T47D (cell line): ENCODE measurements around the gene ORC2.

Experiments used
- DNase-seq, 2 experiments: peaks; one replicate each; pipeline versions ENCODE4 v3.0.0 to v3.0.0-alpha.2; 2011 to 2012; ENCODE audit warnings: low read depth in 1 of 2, low spot score in 1 of 2
- JUND ChIP-seq: IDR thresholded peaks from 2 replicates; pipeline ENCODE4 v1.6.1; 2012; ENCODE audit warnings: low read depth
- in situ Hi-C: cut with HindIII; loops from 2 replicates; pipeline ENCODE4 v1.10.0; 2016; ENCODE audit warnings: low sequenced_read_pairs, low pct_unique_long_range_greater_than_20kb

The ORC2 gene

GRCh38 chr2:200869014-200869413, 94.4 kb downstream of the ORC2 start:
- in situ Hi-C loops: no loop called here
- no peak for DNase-seq
- no peak for TF ChIP-seq JUND

DNA sequence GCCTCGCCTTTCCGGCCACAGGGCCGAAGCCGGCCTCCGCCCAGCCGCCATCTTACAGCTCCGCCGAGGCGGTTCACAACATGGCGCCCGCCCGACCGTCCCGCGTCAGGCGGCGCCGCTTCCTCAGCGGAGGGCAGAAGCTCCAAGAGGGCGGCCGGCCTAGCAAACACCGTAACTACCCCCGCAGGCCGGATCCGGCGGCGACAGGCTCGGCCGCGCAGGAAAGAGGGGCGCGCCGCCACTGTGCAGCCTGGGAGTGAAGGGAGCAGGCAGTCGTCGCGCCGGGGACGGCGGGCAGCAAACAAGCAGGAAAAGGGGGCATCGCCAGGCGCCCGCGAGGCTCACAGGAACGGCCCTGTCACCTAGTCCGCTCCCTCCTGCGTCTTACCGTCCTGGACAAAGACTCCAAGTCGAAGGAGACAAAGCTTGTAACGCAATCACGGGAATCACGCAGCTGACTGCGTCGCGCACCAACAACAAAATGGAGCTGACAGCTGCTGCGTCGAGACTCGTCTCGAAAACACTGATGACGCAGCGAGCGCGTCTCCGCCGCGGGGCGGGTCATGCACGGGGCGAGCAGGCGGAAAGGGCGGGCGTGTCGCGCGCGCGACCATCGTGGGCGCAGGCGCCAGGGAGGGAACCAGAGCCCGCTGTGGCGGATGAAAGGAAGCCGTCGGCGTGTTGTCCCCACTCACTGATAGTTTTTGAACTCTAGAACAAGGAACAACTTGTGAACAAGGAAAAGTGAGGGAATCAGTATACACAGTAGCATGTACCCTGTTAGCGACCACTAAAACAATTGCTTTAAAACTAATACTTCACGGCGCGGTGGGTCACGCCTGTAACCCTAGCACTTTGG, 99.1 kb downstream of the ORC2 start, which contains the start of gene CLK1:
CLK1 (minus strand) TSS at position 483 of the 859 bp plus-strand sequence. CDS start 2,796 bp downstream, outside the sequence.
- in situ Hi-C loops: no loop called here
- peak; percentile 66 to 91 for DNase-seq

DNA sequence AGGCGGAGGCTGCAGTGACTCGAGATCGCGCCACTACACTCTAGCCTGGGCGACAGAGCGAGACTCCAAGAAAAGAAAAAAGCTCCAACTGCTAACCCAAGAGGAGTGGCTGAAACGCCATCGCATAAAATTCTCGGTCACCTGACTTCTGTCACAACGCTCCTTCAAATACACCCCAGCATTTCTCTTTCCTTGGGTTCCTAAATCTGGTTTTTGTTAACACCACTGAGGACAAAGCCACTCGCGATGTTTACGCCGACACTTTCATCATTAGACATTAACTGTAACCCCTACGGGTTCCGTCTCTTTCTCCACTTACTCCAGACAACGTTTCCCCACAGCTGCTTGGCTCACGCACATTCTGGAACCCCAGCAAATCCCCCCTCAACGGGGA, 99.7 kb downstream of the ORC2 start:
- in situ Hi-C loops: no loop called here
- no peak for TF ChIP-seq JUND
- DNase-seq: no peak

More for the DNA sequence above, 99.1 kb downstream of the ORC2 start, which contains the start of gene CLK1:
- no peak for TF ChIP-seq JUND

GRCh38 chr2:200862532-200863000, 100.9 kb downstream of the ORC2 start:
- TF ChIP-seq JUND: no peak
- in situ Hi-C loops: no loop called here
- no peak for DNase-seq

DNA sequence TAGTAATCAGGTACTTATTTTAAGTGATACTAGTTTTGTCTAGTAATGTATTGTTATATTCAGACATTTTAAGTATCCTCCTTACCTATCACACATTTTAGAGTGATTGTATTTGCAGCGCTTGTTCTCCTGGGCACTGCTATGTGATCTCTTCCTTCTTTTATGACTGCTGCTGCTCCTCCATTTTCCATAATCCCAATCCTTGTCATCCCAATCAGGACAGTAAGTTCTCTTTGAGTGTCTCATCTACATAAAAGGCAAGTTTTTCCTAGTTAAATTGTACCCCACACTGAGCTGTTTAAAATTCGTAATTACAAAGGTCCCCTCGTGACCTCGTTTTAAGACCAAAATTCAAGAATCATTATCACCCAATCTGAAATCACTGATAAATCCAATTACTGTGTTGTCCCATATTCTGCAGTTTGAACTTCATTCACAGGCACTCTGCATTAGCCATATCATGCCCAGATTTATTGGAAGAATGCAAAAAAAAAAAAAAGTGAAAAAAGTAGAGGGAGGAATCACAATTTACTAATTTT, 101.8 kb downstream of the ORC2 start:
- in situ Hi-C loops: no loop called here
- TF ChIP-seq JUND: no peak
- DNase-seq: no peak

DNA sequence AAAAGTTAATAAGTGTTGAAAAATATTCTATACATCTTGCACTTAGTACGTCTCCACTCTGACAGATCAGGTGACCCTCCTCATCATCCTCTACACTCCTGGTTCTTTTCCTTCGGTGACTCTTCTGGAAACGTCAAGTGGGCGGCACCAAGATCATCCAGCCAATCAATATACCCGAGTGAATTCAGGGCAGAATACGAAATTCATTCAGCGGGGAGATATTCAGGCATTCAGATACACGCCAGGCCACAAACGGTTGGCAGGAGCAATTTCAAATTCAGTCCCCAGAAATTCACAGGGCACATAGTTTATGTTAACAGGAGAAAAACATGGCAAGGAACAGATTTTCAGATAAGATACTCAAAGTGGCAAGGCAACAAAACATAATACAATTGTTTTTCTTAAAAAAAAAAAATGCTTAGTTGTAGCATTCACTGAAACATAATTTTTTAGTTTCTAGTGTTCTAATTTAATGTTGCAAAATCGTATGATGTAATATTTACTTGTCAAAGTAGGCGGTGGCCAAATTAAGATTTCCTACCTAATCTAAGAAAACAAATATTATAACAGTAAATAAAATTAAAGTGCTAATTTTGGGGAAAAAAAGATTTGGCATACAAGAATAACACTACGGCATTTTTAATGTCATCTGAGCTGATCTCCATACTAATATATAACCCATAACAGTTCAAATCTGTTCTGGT, 103.2 kb downstream of the ORC2 start:
- TF ChIP-seq JUND: no peak
- no peak for DNase-seq
- in situ Hi-C loops: no loop called here
